CD4-positive, alpha-beta T cell treated with Interleukin-6 for 4 hours (primary cell): ENCODE data around the gene OR52B4.
"Not testable (repeated sequence)": the region's sequence is repeated elsewhere in the genome, so short reads cannot be mapped to it uniquely, and the experiment has no call there.

Experiments
- DNase-seq: peaks from one replicate; pipeline ENCODE4 v3.0.0-alpha.2; 2020; ENCODE audit warnings: mixed read lengths

Gene OR52B4

DNA sequence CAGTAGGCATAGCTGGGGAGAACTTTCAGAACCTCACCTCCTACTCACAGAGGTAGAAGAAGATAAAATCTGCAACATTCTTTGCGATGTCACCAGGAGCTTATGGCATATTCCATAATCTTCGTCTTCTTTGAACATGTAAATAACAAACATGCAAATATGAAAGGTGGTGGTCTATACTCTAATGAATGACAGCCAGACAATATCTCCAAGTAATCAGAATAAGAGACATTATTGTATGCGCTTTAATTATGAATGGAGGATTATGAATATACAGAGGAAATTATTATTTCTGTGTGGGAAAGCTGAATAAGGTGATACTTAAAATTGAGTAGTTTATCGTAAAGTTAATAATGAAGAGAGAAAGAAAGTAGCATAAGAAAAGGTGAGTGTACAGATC lies at the start of gene OR52B4:
Gene OR52B4 (minus strand): TSS at position 101 of the 400 bp plus-strand sequence. CDS start 91 bp downstream, at position 10.
- DNase-seq = no peak

DNA sequence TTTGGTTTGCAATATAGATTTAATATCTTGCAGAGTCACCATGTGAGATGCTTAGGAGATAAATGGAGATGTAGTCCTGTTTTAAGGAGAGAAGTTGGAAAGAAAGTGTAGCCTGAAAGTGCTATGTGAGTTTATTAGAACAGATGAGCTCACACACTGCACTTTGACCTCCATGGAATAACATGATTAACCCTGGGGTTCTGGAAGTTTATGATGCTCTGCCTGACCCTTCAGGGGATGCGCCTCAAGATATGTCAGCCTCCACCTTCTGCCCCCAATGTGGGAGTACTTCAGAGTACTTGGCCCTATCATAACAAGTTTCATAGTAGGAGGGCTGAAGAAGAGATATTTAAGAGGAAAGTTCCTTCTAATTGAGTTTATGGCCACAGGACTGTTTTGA lies 48.6 kb upstream of the OR52B4 start:
- DNase-seq = no peak

DNA sequence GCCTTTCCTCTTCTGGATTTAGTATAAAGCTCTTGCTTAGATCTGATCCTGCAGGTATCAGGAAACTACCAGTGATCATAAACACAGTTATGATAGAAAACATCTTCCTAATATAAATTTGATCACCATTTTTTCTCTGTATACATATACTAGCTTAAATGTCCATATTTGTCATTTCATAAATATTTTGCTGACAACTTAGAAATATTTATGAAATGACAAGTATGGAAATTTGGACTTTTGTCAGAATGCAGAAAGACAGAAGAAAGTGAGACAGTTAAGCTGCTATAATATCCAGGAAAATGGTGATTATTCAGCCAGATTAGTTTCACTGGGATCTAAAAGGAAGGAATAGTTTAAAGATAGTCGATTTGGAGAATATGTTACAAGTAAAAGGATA lies 48.1 kb upstream of the OR52B4 start:
- DNase-seq = no peak

DNA sequence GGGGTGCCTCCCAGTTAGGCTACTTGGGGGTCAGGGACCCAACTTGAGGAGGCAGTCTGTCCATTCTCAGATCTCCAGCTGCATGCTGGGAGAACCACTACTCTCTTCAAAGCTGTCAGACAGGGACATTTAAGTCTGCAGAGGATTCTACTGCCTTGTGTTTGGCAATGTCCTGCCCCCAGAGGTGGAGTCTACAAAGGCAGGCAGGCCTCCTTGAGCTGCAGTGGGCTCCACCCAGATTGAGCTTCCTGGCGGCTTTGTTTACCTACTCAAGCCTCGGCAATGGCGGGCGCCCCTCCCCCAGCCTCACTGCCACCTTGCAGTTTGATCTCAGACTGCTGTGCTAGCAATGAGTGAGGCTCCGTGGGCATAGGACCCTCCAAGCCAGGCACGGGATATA lies 38.0 kb upstream of the OR52B4 start:
- DNase-seq = not testable (repeated sequence)

DNA sequence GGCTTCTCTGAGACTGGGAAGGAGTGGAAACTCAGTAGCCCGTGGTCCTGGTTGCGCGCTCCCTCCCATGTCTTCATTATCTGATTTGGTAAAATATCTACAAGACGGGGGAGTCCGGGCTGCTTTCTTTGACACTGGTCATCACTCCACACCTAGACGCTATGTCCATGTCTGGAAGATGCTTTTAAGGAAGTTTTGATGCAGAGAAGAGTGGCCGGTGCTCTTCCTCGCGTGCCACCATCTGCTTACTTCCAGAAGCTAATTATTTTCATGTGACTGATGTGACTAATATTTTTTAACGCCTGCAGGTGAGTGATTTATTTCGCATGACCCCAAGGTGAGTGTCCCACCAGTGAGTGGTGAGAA lies 25.7 kb upstream of the OR52B4 start:
- DNase-seq = no peak

DNA sequence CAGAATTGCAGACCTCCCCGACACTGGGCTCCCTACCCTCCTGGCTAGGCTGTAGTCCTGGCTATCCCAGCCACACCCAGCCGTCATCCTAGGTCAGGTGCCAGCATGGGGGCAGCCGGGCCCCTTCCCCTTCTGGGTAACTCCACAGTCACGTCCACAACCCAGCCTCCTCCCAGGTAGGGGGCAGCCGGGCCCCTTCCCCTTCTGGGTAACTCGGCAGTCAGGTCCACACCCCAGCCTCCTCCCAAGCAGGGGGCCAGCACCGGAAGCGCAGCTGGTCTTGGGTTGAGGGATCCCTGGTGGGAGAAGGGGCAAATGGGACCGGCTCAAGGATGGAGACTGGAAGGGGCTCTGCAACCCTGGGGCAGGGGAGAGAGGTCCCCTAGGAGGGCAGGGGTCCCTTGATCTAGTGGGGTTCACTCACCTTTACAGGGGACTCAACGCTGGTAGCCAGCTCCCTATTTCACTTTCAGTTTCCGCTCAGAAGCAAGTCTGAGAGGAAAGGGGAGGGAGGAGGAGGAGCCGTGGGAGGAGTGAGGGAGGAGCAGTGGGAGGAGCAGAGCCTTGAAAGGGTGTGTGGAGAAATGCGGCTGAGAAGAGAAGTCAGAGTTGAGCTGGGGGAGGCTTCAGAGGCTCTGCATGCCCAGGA lies 25.1 kb upstream of the OR52B4 start, which contains the start of gene TRIM21:
Gene TRIM21 (minus strand): TSS at position 494 of the 649 bp plus-strand sequence. CDS start 3,293 bp downstream, outside the sequence.
- DNase-seq = peak; percentile 88

DNA sequence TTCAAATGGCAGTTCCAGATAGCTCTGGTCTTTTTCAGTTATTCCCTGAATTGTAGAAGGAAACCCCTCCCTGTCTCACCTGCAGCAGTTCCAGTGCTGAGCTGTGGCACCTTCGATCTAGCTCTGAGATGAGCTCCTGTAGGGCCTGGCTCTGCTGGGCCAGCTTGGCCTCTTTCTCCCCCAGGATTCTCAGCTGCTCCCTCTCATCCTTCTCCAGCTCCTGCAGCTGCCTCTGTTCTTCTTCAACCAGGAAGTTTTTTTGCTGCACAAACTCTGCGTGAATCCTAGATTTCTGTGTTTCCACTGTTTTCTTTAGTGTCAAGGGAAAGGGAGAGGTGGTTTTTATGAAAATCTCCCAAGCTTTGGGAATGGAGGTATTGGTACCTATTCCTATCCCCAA lies 20.0 kb upstream of the OR52B4 start:
- DNase-seq = no peak

DNA sequence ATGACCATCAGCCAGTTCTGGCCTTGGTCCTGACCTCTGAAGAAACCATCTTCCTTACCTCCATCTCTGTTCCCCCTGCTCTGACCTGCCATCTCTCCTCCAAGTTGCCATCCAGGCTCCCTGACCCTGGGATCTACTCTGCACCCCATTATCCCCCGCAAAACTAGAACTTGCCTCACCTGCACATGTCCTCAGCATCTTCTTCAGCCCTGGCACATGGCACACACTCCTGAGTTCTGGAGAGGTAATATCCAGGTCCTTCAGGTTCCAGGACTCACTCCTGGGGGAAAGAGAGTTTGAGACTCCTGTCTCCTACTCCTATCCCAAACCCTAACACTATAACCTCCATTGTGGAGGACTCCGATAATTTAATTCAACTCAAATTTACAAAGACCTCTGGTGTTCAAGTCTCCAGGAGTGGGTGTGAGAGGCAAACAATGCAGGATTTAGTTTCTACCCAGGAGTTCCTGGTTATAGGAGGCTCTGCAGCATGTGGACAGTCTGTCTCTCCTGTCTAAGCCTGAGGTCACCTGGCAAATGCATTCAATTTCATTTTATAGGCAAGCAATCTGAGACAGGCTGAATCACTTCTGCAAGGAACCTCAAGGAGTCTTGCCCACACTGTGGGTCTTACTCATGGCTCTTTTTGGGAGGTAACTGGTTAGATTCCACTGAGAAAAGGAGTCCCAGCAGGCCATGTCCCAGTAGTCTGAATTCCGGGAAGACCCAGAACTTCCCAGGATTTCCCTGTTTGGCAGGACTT lies 18.0 kb upstream of the OR52B4 start:
- DNase-seq = no peak

DNA sequence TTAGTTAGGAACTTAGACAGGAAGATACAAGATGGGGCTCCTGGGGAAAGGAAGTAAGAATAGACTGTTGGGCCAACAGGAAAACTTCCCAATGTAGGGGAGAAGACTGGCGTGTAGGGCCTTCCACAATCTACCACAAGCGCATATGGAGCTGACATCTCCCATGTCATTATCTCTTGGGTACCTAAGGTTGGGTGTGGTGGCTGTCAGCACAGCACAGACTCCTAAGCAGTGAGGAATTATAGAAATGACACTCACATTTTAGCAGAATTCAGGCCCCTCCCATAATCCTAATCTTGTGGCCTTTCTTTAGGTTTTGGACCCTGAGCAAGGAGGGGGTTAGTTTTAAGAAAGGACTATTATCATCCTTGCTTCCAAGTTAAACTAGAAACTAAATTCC lies 13.7 kb upstream of the OR52B4 start:
- DNase-seq = no peak

DNA sequence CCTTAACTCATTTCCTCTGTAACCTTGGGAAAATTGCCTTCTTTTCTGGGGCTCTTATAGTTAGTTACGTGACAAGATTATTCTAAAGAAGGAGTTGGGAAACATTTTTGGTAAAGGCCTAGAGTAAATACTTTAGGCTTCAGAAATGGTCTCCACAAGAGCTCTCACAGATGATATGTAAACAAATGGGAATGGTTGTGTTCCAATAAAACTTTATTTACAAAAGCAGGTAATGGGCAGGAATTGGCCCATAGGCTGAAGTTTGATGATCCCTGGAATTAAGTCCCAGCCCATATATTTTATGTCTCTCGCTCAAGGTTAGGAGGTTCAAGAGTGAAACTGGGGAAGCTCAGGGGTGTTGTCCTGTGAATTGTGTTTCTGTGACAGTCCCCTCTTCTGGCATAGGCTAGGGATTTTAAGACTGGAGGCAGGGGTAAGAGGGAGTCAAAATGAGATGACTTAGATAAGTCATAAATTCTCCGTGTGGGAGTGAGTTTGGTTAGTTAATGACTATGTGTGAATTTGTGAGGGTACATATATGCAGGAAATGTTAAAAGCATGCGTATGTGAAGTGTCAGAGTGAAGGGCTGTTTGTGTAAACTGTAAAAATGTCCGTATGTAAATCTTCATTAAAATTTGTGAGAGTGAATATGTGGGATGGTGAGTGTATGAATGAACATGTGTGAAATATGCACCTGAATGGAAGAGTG lies 7.4 kb upstream of the OR52B4 start:
- DNase-seq = no peak

DNA sequence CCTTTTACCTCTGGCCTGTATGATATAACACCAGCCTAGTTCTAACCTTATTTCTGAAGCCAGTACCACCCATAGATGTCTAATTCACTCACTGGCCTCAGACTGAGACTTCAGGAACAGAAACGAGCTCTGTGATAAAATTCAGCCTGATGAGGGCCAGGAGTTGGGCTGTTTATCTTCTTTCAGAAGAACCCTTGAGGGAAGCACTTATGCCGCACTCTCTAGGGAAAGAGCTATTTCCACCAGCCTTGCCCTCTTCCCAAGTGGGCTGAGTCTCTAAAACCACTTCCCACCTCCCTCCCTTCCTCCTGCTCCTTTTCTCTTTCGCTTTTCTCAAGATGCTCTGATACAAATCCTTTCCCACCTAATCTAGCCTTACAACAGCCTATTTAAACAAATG lies 2.0 kb upstream of the OR52B4 start:
- no peak for DNase-seq

DNA sequence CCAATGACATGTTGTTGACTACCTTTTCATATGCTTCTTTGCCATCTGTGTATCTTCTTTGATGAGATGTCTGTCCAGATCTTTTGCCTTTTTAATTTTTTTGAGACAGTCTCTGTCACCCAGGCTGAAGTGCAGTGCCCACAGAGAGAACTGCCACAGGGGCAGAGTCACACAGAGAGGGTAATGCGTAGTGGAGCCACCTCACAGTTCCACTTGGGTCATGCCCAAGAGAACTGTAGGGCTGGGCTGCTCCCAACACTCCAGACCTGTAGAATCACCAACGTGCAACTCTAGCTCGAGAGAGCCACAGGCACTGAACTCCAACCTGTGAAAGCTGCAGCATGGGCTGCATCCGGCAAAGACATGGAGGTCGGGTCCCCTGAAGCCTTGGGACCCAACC lies 20.0 kb downstream of the OR52B4 start:
- not testable (repeated sequence) for DNase-seq

DNA sequence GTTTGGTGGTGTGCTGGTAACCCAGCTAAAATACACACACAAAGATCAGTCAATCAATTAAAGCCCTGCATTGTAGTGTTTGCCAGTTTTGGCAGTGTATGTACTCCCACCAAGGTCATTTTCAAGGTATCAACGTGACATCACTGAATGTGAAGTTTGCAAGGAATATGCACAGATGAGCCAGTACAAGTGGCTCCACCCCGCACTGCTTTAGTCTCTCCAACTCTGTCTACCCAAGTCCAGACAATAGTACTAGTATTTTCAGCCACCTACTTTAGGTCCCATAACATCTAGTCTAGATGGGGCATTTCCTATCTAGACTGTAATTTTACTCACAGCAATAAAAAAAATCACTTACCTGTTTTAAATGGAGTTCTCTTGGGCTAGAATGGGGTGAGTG lies 22.8 kb downstream of the OR52B4 start:
- not testable (repeated sequence) for DNase-seq

DNA sequence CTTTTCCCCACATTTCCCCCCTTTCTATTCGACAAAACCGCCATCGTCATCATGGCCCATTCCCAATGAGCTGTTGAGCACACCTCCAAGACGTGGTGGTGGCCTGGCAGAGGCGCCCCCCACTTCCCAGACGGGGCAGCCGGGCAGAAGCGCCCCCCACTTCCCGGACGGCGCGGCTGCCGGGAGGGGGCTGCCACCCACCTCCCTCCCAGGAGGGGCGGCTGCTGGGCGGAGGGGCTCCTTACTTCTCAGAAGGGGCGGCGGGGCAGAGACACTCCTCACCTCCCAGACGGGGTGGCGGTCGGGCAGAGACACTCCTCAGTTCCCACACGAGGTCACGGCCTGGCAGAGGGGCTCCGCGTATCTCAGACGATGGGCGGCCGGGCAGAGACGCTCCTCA lies 33.8 kb downstream of the OR52B4 start:
- not testable (repeated sequence) for DNase-seq
